H1 (cell line): ENCODE results near the gene FTCDNL1. TPM values are rescaled to one million over a fixed set of nuclear protein-coding genes. Genes with fewer than 3 reads are reported as not detected.

Experiments used
- CTCF ChIA-PET: fragments of 300-600 bp; sonication (Branson Sonifier 250); formaldehyde crosslinking; loops from one replicate; lab custom pipeline; 2021; ENCODE audit not compliant: partially characterized antibody; lab: Charles Lee
- POLR2A ChIA-PET: fragments of 300-600 bp; sonication (Branson Sonifier 250); formaldehyde crosslinking; loops from one replicate; lab custom pipeline; 2021; ENCODE audit warnings: inconsistent platforms; ENCODE audit not compliant: partially characterized antibody; lab: Charles Lee
- DNase-seq, 2 experiments: peaks; one replicate each; pipeline versions ENCODE4 v3.0.0 to v3.0.0-alpha.2; 2010 to 2022; ENCODE audit warnings: low spot score in 2 of 2, low read depth in 1 of 2, mixed read lengths in 1 of 2
- FAIRE-seq: peaks from 2 replicates; lab custom pipeline; 2011; peaks lifted over from hg19 to GRCh38; lab: Jason Lieb, UNC
- H2AFZ ChIP-seq: 2 replicates; pipeline ENCODE4 v1.8.1; 2012; ENCODE audit warnings: low read length, inconsistent platforms
- H2AK5ac ChIP-seq: 2 replicates; pipeline ENCODE4 v1.6.1; 2013; ENCODE audit warnings: low read depth, low read length
- H2BK120ac ChIP-seq: replicated peaks from 2 replicates; pipeline ENCODE3; 2013; ENCODE audit warnings: low read depth, low read length, inconsistent platforms
- H2BK12ac ChIP-seq: 2 replicates; pipeline ENCODE4 v1.6.1; 2013; ENCODE audit warnings: low read depth, low read length
- H2BK15ac ChIP-seq: 2 replicates; pipeline ENCODE4 v1.6.1; 2013; ENCODE audit warnings: low read length
- H2BK20ac ChIP-seq: 2 replicates; pipeline ENCODE4 v1.6.1; 2013; ENCODE audit warnings: low read length
- H2BK5ac ChIP-seq: 2 replicates; pipeline ENCODE4 v1.6.1; 2013; ENCODE audit warnings: low read depth, low read length
- H3K14ac ChIP-seq: 2 replicates; pipeline ENCODE4 v1.6.1; 2013; ENCODE audit warnings: inconsistent platforms; ENCODE audit not compliant: insufficient read length
- H3K18ac ChIP-seq: 2 replicates; pipeline ENCODE4 v1.6.1; 2013; ENCODE audit warnings: low read length; ENCODE audit errors: extremely low read depth
- H3K23ac ChIP-seq: 2 replicates; pipeline ENCODE4 v1.6.1; 2013; ENCODE audit warnings: inconsistent platforms; ENCODE audit not compliant: insufficient read length
- H3K23me2 ChIP-seq: 2 replicates; pipeline ENCODE4 v1.6.1; 2013; ENCODE audit warnings: low read depth, low read length
- H3K27ac ChIP-seq: 2 replicates; pipeline ENCODE4 v1.6.1; 2011; ENCODE audit warnings: low read depth, low read length, inconsistent platforms
- H3K27me3 ChIP-seq, 4 experiments: replicated peaks in 1 of 4; 1 replicate in 1 of 4; 2 replicates in 3 of 4; pipeline versions ENCODE4 v1.6.1 to v1.8.1; 2011 to 2013; ENCODE audit warnings: low read length in 3 of 4, mild to moderate bottlenecking in 3 of 4, inconsistent platforms in 2 of 4, mixed read lengths in 2 of 4, moderate library complexity in 1 of 4; ENCODE audit not compliant: control insufficient read depth in 3 of 4, insufficient read depth in 3 of 4; ENCODE audit errors: extremely low read depth in 1 of 4
- H3K36me3 ChIP-seq, 4 experiments: 2 replicates each; pipeline versions ENCODE4 v1.6.1 to v1.8.1; 2011 to 2013; ENCODE audit warnings: mild to moderate bottlenecking in 4 of 4, low read length in 3 of 4, moderate library complexity in 2 of 4, control low read depth in 1 of 4, inconsistent platforms in 1 of 4; ENCODE audit not compliant: insufficient read depth in 4 of 4, control insufficient read depth in 2 of 4
- H3K4ac ChIP-seq: replicated peaks from 2 replicates; pipeline ENCODE3; 2013; ENCODE audit warnings: low read length, low read depth, mixed read lengths, inconsistent platforms; ENCODE audit not compliant: insufficient read length
- H3K4me1 ChIP-seq, 4 experiments: replicated peaks in 1 of 4; 1 replicate in 1 of 4; 2 replicates in 3 of 4; pipeline versions ENCODE4 v1.6.1 to v1.8.1; 2011 to 2013; ENCODE audit warnings: low read length in 3 of 4, inconsistent platforms in 2 of 4, mixed read lengths in 1 of 4; ENCODE audit not compliant: insufficient read depth in 4 of 4, control insufficient read depth in 3 of 4
- H3K4me2 ChIP-seq, 2 experiments: 2 replicates each; pipeline versions ENCODE4 v1.6.1 to v1.8.1; 2011 to 2013; ENCODE audit warnings: low read depth in 2 of 2, low read length in 2 of 2, control low read depth in 1 of 2, inconsistent platforms in 1 of 2, mild to moderate bottlenecking in 1 of 2; ENCODE audit not compliant: insufficient read depth in 1 of 2
- H3K4me3 ChIP-seq, 4 experiments: fragments of 200-600, 300-600 bp in 1 of 4; sonication (generic), shearing (Covaris generic), sonication (Bioruptor Twin) in 1 of 4; 2 replicates each; pipeline versions ENCODE4 v1.5.1 to v1.8.1; 2011 to 2016; ENCODE audit warnings: low read length in 4 of 4, low read depth in 3 of 4, control low read depth in 2 of 4, inconsistent platforms in 2 of 4, mild to moderate bottlenecking in 2 of 4, mixed read lengths in 1 of 4, moderate library complexity in 1 of 4; ENCODE audit not compliant: insufficient read depth in 2 of 4; ENCODE audit errors: extremely low read depth in 1 of 4
- H3K56ac ChIP-seq: replicated peaks from 2 replicates; pipeline ENCODE3; 2013; ENCODE audit warnings: low read depth, mild to moderate bottlenecking, mixed read lengths, low read length, inconsistent platforms; ENCODE audit not compliant: insufficient read length
- H3K79me1 ChIP-seq: 2 replicates; pipeline ENCODE4 v1.6.1; 2013; ENCODE audit warnings: low read depth, low read length, control low read depth
- H3K79me2 ChIP-seq, 2 experiments: 2 replicates each; pipeline versions ENCODE4 v1.6.1 to v1.8.1; 2012 to 2013; ENCODE audit warnings: low read length in 2 of 2, mild to moderate bottlenecking in 2 of 2, inconsistent platforms in 1 of 2; ENCODE audit not compliant: insufficient read depth in 2 of 2, control insufficient read depth in 1 of 2
- H3K9ac ChIP-seq, 4 experiments: replicated peaks in 1 of 4; 1 replicate in 1 of 4; 2 replicates in 3 of 4; pipeline versions ENCODE4 v1.6.1 to v1.8.1; 2011 to 2013; ENCODE audit warnings: low read depth in 3 of 4, low read length in 3 of 4, control low read depth in 2 of 4, mild to moderate bottlenecking in 2 of 4, moderate library complexity in 2 of 4, inconsistent platforms in 1 of 4; ENCODE audit errors: extremely low read depth in 1 of 4
- H3K9me3 ChIP-seq, 2 experiments: 2 replicates each; pipeline versions ENCODE4 v1.6.1 to v1.8.1; 2012 to 2013; ENCODE audit warnings: mild to moderate bottlenecking in 2 of 2, moderate library complexity in 2 of 2, control low read depth in 1 of 2, inconsistent platforms in 1 of 2, low read depth in 1 of 2, low read length in 1 of 2, mixed read lengths in 1 of 2; ENCODE audit not compliant: insufficient read depth in 2 of 2
- H4K20me1 ChIP-seq, 2 experiments: replicated peaks in 1 of 2; 2 replicates each; pipeline versions ENCODE3 to v1.8.1; 2011 to 2013; ENCODE audit warnings: inconsistent platforms in 2 of 2, low read length in 2 of 2, mild to moderate bottlenecking in 1 of 2; ENCODE audit not compliant: insufficient read depth in 2 of 2, control insufficient read depth in 1 of 2
- H4K5ac ChIP-seq: 2 replicates; pipeline ENCODE4 v1.6.1; 2013; ENCODE audit warnings: low read length, low read depth, mixed read lengths, inconsistent platforms; ENCODE audit not compliant: insufficient read length
- H4K8ac ChIP-seq: 2 replicates; pipeline ENCODE4 v1.8.0; 2013; ENCODE audit warnings: mild to moderate bottlenecking, moderate library complexity, low read length, inconsistent platforms; ENCODE audit not compliant: insufficient read depth; ENCODE audit errors: extremely low read depth
- H4K91ac ChIP-seq: replicated peaks from 2 replicates; pipeline ENCODE3; 2013; ENCODE audit warnings: low read length, mixed read lengths, inconsistent platforms; ENCODE audit not compliant: insufficient read length
- BRCA1 ChIP-seq: IDR thresholded peaks from 2 replicates; pipeline ENCODE4 v1.6.1; 2012; ENCODE audit warnings: low read depth, low read length, improper control_type of control experiment
- CEBPB ChIP-seq: IDR thresholded peaks from 2 replicates; pipeline ENCODE4 v1.6.1; 2012; ENCODE audit warnings: low read depth, low read length
- WGBS, 2 experiments: shearing (Covaris generic) in 1 of 2; methylation state at CpG; one replicate each; pipeline versions ENCODE4 v1.1.6 to v1.1.7; 2013 to 2015; ENCODE audit warnings: low lambda C conversion rate in 2 of 2, mixed read lengths in 2 of 2, inconsistent platforms in 1 of 2, low coverage in 1 of 2, missing lambda C conversion rate in 1 of 2; ENCODE audit not compliant: insufficient replicate concordance in 2 of 2, insufficient coverage in 1 of 2, insufficient read length in 1 of 2; ENCODE audit errors: extremely low coverage in 1 of 2, missing lambda C conversion rate in 1 of 2; 5-methylcytosine and 5-hydroxymethylcytosine counted together
- polyA plus RNA-seq, 7 experiments: library from polyadenylated mRNA; depleted of rRNA in 3 of 7; stranded (reverse) in 5 of 7; unstranded in 2 of 7; fragments of >200 nt in 5 of 7; fragments of 200-250 nt in 2 of 7; gene quantifications; 1 replicate in 5 of 7; 2 replicates in 1 of 7; 4 replicates in 1 of 7; pipeline versions ENCODE4 v1.2.1 to v1.2.3, GENCODE V29; 2011 to 2013; ENCODE audit warnings: missing spikeins in 2 of 7, mixed read lengths in 2 of 7
- total RNA-seq: library from RNA; stranded (reverse); fragmentation: NEBNext Ultra II Directional; extraction: Animal tissue kit (Norgen Biotek cat#: 25700); gene quantifications from 2 replicates; pipeline ENCODE4 v1.2.1, GENCODE V29; 2021

Gene FTCDNL1
- total and polyA plus RNA-seq, 2 of the 8 experiments (the other 6 are each of a cell fraction or from before 2014, with no cell fraction given) = 0.41 to 0.97 TPM

- Histone ChIP-seq H3K9me3 (no peaks in the 10 kb centered on the region), H2BK120ac (no peak overlapping the region), H2BK12ac (no peak overlapping the region), H3K4ac (no peak overlapping the region), H4K20me1 (no peaks in the 10 kb centered on the region), H2BK15ac (no peak overlapping the region), H3K23me2 (no peaks in the 10 kb centered on the region), H2AFZ (no peak overlapping the region; the same call in 1 of the 2 replicates), H3K18ac (no peak overlapping the region), H3K4me1 (peaks cover 2 to 8% (median 6%) of the 10 kb centered on the region in 4 experiments; a peak in 4 of 7 replicates), H2BK20ac (no peak overlapping the region), H4K5ac (no peak overlapping the region), H3K14ac (no peak overlapping the region), H3K9ac (no peak overlapping the region), H3K56ac (no peak overlapping the region), H3K79me1 (no peaks in the 10 kb centered on the region), H3K4me2 (no peak overlapping the region), H3K36me3 (no peaks in the 10 kb centered on the region), H4K91ac (no peak overlapping the region)
- WGBS, 2 experiments = 89% methylated on average over 7 of the region's 7 CpGs; no CpG with 5 or more reads in 1 of the 2 experiments
- no peak for DNase-seq
- no peak for TF ChIP-seq BRCA1
- peak; percentile 88 for TF ChIP-seq CEBPB
- TF ChIP-seq, all 59 proteins: peak for 1
- Histone ChIP-seq H3K23ac (no peak overlapping the region), H2BK5ac (no peak overlapping the region), H3K4me3 (no peak overlapping the region), H3K27ac (no peak overlapping the region), H2AK5ac (no peak overlapping the region), H3K27me3 (no peaks in the 10 kb centered on the region), H3K79me2 (no peaks in the 10 kb centered on the region), H4K8ac (no peak overlapping the region)
- POLR2A ChIA-PET = no interaction called here
- peak; percentile 7 for FAIRE-seq
- CTCF ChIA-PET = interaction anchor here (0.5 to 8.1 kb wide), 40 partner anchors 9 to 1426 kb away, joined by 3 to 82 read pairs (median 6); no protein-coding TSS in a partner anchor
Measured at GRCh38 chr2:199738727-199739412, 112.1 kb downstream of the FTCDNL1 start.
